COLO668 (cell line): Measurements from ENCODE around the gene ZFP57.

Source experiments
- DNase-seq: peaks from one replicate; lab custom pipeline; 2025; ENCODE audit not compliant: unreplicated experiment; lab: John Stamatoyannopoulos, UW

ZFP57 gene

DNA sequence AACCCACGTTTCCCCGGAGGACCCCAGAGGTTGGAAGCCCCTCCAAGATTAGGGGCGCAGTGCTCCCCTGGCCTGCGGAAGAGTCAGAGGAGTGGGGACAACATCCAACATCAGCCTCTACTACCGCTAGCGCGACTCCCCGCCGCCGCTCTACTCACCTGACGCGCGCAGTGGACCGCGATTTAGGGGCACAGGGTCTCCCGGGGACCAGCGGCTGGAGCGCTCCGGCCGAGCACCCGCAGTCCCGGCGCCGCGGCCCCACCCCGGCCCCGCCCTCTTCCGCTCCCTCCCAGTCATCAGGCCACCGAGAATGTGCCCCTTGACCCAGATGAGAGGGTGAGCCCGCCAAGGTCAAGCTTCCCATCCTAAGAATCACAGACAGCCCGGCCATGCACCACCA is at the start of gene ZFP57:
TSS of gene ZFP57 (minus strand) at position 249 of the 400 bp plus-strand sequence. CDS start 4,149 bp downstream, outside the sequence.
- no peak for DNase-seq

DNA sequence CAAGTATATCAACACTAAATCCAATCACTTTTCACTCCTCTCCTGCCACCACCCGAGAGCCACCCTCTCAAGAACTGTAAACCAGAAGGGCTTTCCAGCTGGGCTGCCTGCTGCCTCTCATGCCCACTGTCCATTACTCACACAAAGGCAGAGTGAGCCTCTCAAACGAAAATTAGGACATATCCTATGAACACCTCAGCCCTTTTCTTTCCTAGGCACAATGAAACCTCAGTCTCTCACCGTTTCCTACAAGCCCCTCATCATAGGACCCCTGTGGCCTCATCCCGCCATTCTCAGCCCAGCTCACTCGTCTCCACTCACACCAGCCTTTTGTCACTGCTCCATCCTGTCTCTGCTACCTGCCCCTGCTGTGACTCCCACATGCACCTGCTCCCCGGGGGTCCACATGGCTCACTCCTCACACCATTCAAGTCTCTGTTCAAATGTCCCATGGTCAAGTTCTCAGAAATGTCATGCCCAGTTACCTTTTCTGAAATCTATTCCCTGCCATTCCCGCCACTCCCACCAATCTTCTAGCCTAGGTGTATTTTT is 49.7 kb upstream of the ZFP57 start:
- DNase-seq = no peak

DNA sequence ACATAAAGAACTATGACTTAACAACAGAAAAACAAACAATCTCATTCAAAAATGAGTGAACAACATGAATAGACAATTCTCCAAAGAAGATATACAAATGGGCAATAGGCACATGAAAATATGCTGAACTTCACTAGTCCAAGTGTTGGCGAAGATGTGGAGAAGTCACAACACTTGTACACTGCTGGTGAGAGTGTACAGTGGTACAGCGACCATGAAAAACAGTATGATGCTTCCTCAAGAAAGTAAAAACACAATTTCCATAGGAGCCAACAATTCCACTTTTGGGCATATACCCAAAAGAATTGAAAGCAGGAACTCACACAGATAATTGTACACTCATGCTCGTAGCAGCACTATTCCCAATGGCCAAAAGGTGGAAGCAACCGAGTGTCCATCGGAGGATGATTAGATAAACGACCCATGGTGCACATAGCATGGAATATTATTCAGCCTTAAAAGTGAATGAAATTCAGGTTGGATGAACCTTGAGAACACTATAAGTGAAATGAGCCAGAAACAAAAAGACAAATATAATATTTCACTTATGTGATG is 48.9 kb upstream of the ZFP57 start:
- no peak for DNase-seq

DNA sequence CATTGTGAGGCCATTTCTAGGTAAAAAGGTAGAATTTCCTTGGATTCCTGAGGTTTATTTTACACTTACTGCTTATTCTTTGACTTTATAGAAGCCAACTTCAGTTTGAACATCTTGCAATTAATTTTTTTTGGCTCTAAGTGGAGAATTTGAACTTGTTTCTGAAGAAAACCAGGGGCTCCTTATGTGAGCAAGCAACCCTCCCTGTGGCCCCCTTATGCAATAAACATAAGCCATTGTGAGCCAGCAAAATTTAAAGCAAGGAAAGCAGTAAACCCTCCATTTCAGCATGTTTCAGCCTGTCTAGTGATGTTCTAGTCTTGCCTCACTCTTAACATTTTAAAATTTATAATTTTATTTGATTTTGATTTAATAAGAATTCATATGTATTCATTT is 47.9 kb upstream of the ZFP57 start:
- DNase-seq = no peak

DNA sequence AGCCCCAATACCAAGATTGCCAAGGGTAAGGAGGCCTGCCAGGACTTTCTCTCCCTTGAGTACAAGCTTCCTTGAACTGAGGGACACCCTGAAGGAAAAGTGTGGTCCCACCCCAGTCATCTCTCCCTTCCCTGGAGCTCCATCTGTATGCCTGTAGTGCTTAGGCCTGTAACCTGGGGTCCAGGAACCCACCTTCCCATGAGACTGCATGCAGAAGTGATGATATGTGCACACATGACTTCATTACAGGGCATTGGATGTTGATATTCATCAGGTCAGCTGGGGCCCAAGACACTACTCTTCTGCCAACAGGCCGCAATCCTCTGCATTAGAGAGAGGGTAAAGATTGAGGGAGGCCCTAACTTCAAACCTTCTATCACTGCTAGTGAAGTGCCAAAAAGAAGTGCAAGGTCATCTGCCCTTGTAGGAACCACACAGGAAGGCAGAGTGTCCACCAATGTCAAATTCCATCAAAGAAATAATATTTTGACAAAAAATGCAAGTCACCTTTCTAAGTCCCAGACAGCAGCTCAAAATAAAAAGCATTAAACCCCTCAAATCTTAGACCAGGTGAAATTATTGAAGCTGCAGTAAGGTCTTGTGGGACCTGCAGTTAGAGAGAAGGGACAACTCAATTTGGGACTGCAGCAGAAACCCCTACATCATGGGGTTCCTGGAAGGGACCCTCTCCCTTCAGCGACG is 47.4 kb upstream of the ZFP57 start:
- no peak for DNase-seq

DNA sequence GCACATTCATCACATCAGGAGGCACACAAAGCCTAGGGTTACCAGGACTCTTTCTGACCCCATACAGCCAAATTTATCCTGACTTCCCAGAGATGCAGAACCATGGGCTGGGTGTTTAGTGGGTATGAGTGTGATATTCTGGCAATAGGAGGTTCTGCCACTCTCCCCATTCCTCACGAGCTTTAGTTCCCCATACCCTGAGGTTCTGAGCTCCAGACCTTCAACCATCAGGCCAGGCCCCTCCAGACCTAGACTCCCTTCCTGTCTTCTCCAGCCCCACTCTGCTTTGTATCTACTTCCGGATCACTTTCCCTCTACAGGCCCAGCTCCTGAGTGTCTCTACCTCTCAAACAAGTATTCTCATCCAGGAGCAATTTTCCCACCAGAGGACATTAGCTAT is 46.7 kb upstream of the ZFP57 start:
- no peak for DNase-seq

DNA sequence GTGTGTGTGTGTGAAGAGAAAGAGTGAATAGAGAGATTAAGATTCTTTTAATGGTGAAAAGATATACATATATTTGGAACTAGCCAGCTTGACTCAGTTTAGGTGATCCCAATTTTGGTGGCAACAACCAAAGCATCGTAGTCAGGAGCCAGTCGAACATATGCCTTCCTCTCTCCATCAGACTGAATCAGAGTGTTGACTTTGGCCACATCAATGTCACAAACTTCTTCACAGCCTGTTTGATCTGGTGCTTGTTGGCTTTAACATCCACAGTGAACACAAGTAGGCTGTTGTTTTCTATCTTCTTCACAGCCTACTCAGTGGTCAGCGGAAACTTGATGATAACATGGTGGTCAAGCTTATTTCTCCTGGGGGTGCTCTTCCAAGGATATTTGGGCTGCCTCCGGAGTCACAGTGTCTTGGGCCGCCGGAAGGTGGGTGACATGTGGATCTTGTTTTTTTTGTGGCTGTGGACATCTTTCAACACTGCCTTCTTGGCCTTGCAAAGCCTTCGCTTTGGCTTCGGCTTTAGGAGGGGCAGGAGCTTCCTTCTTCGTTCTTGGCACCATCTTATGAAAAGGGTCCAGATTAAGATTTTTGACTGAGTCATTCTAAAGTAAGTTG is 45.7 kb upstream of the ZFP57 start:
- DNase-seq = no peak

DNA sequence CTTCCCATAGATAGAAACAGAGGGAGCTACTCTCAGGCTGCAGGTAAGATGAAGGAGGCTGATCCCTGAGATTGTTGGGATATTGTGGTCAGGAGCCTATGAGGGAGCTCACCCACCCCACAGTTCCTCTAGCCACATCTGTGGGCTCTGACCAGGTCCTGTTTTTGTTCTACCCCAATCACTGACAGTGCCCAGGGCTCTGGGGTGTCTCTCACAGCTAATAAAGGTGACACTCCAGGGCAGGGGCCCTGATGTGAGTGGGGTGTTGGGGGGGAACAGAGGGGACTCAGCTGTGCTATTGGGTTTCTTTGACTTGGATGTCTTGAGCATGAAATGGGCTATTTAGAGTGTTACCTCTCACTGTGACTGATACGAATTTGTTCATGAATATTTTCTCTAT is 45.0 kb upstream of the ZFP57 start:
- no peak for DNase-seq

DNA sequence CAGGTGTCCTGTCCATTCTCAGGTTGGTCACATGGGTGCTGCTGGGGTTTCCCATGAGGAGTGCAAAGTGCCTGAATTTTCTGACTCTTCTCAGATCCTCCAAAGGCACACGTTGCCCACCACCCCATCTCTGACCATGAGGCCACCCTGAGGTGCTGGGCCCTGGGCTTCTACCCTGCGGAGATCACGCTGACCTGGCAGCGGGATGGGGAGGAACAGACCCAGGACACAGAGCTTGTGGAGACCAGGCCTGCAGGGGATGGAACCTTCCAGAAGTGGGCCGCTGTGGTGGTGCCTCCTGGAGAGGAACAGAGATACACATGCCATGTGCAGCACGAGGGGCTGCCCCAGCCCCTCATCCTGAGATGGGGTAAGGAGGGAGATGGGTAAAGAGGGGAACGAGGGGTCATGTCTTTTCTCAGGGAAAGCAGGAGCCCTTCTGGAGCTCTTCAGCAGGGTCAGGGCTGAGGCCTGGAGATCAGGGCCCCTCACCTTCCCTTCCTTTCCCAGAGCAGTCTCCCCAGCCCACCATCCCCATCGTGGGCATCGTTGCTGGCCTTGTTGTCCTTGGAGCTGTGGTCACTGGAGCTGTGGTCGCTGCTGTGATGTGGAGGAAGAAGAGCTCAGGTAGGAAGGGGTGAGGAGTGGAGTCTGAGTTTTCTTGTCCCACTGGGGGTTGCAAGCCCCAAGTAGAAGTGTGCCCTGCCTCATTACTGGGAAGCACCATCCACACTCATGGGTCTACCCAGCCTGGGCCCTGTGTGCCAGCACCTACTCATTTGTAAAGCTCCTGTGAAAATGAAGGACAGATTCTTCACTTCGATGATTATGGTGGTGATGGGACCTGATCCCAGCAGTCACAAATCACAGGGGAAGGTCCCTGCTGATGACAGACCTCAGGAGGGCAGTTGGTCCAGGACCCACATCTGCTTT is 44.3 kb upstream of the ZFP57 start:
- DNase-seq = no peak

DNA sequence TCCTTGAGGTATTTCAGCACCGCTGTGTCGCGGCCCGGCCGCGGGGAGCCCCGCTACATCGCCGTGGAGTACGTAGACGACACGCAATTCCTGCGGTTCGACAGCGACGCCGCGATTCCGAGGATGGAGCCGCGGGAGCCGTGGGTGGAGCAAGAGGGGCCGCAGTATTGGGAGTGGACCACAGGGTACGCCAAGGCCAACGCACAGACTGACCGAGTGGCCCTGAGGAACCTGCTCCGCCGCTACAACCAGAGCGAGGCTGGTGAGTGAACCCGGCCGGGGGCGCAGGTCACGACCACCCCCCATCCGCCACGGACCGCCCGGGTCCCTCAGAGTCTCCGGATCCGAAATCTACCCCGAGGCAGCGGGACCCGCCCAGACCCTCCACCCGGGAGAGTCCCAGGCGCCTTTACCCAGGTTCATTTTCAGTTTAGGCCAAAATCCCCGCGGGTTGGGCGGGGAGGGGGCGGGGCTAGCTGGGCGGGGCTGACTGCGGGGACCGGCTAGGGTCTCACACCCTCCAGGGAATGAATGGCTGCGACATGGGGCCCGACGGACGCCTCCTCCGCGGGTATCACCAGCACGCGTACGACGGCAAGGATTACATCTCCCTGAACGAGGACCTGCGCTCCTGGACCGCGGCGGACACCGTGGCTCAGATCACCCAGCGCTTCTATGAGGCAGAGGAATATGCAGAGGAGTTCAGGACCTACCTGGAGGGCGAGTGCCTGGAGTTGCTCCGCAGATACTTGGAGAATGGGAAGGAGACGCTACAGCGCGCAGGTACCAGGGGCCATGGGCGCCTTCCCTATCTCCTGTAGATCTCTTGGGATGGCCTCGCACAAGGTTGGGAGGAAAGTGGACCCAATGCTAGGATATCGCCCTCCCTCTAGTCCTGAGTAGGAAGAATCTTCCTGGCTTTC is 43.0 kb upstream of the ZFP57 start:
- peak; percentile 11 for DNase-seq

DNA sequence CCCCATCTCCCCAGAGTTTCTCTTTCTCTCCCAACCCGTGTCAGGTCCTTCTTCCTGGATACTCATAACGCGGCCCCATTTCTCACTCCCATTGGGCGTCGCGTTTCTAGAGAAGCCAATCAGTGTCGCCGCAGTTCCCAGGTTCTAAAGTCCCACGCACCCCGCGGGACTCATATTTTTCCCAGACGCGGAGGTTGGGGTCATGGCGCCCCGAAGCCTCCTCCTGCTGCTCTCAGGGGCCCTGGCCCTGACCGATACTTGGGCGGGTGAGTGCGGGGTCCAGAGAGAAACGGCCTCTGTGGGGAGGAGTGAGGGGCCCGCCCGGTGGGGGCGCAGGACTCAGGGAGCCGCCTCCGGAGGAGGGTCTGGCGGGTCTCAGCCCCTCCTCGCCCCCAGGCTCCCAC is 42.3 kb upstream of the ZFP57 start, which contains the start of gene HLA-F:
TSS of gene HLA-F (plus strand) at position 173 of the 404 bp plus-strand sequence. CDS start at position 203, 30 bp downstream.
- peak; percentile 71 for DNase-seq

DNA sequence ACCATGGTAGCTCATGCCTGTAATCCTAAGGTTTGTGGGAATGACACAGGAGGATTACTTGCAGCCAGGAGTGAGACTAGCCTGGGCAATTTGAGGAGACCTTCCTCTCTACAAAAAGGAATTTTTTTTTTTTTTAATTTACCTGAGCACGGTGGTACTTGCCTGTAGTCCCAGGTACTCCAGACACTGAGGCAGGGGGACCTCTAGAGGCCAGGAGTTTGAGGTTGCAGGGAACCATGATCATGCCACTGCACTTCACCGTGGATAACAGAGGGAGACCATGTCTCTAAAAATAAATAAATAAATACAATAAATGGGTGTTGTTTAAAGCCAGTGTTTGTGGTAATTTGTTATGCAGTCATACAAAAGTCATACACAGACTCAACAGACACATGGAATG is 39.9 kb upstream of the ZFP57 start:
- DNase-seq = no peak

DNA sequence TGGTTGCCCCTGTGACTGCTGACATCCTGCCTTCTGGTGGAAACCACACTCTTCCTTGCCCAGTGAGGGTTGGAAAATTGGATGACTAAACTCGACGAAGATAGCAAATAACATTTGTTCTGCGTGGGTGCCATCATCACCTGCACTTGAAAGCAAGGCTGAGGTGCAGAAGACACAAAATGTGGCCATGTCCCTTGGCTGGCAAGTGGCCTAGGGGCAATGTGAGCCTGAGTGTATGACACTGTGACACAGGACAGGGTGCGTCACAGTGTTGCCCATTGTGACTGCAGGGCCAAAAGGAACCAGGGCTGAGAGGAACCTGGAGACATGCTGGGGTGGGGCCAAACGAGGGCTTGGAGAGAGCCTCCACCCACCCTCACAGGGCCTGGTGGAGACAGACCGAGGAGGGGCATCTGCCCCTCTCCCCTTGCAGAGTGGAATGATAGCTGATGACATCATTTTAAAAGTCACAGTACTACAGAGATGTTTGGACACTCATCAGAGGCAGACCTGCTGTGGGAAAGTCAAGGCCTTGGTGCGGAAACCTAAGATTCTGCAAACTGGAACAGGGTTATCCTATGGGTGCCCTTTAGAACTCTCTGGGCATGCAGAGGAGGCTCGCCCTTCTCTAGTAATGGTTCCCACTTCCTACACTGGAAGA is 29.5 kb upstream of the ZFP57 start:
- DNase-seq = no peak

DNA sequence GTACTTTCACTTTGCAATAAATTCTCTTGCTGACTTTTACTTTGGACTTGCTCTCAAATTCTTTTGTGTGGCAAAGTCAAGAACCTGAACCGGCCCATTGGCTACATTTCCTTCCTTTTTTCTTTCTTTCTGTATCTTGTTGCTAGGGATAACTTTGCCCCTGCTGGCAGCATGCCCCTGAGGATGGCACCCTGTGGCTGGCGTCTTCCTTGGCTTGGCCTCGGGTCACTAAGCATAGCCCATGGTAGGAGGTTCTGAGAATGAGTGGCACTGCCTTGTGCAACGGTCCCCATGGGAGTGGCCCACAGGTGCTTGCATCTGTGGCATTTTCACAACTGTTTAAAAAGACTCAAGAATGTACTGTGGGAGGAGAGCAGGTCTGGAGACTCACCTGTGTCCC is 28.2 kb upstream of the ZFP57 start:
- no peak for DNase-seq

DNA sequence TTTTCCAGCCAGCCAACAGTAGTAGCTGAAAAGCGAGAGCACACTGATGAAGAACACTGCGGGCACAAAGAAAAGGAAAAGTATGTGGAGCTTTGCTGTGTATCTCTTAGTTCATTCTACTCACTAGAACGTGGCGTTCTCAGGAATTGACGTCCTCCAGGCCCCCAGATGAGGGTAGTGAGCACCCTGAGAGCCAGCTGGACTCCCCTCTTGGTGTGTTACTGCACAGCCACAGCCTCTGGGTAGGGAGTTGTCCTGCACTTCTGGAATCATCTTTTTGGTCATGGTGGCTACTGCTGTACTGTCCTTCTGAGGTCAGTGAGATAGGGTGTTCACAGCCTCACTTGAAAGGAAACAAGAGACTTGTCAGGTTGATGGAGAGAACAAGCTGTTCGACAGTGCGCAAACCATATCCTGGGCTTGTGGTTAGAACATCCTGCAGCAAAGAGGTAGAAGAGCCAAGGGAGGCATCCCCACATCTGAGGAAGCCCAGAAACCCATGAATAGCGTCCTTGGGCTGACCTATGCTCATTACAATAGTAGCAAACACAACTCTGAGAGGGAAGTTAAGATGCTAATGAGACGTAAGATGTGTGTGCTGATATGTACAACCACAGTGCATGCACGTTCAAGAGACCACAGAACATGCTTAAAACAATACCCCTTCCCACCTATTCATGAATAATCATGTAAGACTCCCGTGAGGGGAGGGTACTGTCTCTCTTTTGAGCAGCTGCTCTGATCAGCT is 27.7 kb upstream of the ZFP57 start:
- DNase-seq = no peak

DNA sequence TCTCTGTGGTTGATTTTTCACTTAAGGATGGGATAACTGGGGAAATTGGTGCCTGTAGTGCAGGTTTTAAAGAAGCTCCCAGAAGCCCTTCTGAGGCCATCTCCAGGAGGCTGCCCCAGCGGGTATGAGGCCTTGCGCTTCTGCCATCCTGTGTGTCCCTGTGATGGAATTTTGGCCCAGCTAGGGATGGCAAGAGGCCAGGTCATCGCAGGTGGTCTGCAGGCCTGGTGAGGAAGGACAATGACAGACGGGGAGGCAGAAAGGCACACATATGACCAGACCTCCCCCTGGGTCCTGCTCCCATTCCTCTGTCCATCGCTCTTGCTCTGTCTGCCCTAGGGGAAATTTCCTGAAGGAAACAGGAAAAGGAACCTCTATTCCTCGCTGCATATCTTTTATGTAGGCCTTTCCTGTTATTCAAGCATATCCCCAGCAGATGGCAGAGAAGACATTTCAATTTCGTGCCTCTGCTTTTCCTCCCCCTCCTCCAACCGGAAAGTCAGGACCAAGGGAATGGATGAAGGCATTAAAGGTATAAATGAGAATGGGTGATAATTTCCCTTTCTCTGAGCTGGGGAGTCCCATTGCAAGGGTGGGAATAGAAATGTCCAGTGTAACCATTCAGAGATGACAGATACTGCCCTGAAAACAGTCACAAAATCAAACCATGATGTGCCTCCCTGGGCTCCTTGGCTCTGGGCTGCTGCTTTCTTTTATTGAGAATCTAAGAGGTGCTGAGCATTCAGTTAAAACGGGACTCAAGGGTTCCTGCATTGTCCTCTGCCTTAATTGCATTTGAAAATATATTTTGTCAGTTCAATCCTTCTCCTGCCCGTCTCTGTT is 24.7 kb upstream of the ZFP57 start:
- DNase-seq = no peak

DNA sequence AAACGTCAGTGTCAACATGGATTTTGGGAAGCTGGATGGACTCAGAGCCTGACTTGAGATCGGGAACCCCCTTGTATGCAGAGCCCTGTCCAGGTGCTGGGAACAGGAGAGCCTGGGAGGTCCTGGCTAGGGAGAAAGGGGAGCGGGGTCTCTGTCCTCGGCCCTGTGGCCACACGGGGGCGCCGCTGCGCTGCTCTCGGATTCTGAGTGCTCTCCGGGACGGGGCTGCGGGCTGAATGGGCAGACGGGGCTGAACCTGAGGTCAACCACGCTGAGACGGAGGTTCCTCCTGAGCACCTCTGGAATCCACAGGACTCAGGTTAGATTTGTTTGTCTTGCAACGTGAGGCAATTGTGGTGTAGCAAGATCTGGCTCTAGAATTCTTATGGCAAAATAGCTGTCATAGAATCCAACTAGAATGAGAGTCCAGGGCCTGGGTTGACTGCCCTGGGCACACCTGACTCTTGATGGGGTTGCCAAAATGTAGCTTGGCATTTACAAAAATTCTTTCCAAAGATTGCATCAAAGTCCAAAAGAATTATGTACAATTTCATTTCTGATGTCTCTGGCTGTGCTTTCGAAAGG is 21.7 kb upstream of the ZFP57 start:
- peak; percentile 51 for DNase-seq
